Adrenal gland (tissue), 5 donors: ENCODE measurements around the gene KAZN.

Source experiments
- CTCF ChIP-seq, 6 experiments: fragments of 450-650 bp in 4 of 6; fragments of 200-600 bp in 2 of 6; sonication (generic) in 1 of 6; IDR thresholded peaks; 1 replicate in 5 of 6; 2 replicates in 1 of 6; pipeline versions ENCODE4 v1.5.1 to v1.8.0; 2016 to 2021; ENCODE audit warnings: antibody characterized with exemption in 6 of 6, mild to moderate bottlenecking in 2 of 6, moderate library complexity in 1 of 6
- POLR2A ChIP-seq, 2 donors: fragments of 450-650 bp; IDR thresholded peaks; one replicate each; pipeline ENCODE4 v1.6.1; 2017; ENCODE audit warnings: antibody characterized with exemption in 2 of 2, mild to moderate bottlenecking in 2 of 2, moderate library complexity in 1 of 2
- donor health status: DM: no; HTN: no; CAD: no.

- TF ChIP-seq CTCF (IDR thresholded peaks at IDR 0.05) (no peak), POLR2A (IDR thresholded peaks at IDR 0.05) (no peak)
These were observed 201.5 kb downstream of the KAZN start for GRCh38 chr1:14800014-14800413.
